Peyer's patch (tissue), 4 donors: ENCODE measurements around the gene ZNF143.
A peak's percentile ranks its signal among the peaks of the same experiment; 100 is the strongest.

Experiments
- CTCF ChIP-seq, 6 experiments: fragments of 450-650 bp in 4 of 6; fragments of 200-600 bp in 2 of 6; sonication (generic) in 1 of 6; IDR thresholded peaks; one replicate each; pipeline ENCODE4 v1.5.1; 2017 to 2019; ENCODE audit warnings: antibody characterized with exemption in 6 of 6, mild to moderate bottlenecking in 3 of 6, moderate library complexity in 1 of 6
- POLR2A ChIP-seq, 2 donors: fragments of 450-650 bp; IDR thresholded peaks; one replicate each; pipeline ENCODE4 v1.5.1; 2017; ENCODE audit warnings: antibody characterized with exemption in 2 of 2, mild to moderate bottlenecking in 2 of 2, moderate library complexity in 2 of 2

GRCh38 chr11:9506489-9507276 lies 45.9 kb downstream of the ZNF143 start:
- TF ChIP-seq CTCF (IDR thresholded peaks at IDR 0.05) (peak; percentile 80 to 93 (median 89)), POLR2A (IDR thresholded peaks at IDR 0.05) (no peak)
